Mesenchymal stem cell (in vitro differentiated cells and primary cell): Measurements from ENCODE around the gene OSTM1.
A peak's percentile ranks its signal among the peaks of the same experiment; 100 is the strongest.

Experiments
- DNase-seq: peaks from one replicate; pipeline ENCODE4 v3.0.0-alpha.2; 2013
- H2AFZ ChIP-seq: one replicate; pipeline ENCODE4 v1.6.1; 2013; ENCODE audit warnings: low read depth, mild to moderate bottlenecking, control low read depth, inconsistent platforms, low read length, moderate library complexity
- H2AK5ac ChIP-seq: 2 replicates; pipeline ENCODE4 v1.6.1; 2013; ENCODE audit warnings: low read length, moderate library complexity, mild to moderate bottlenecking, inconsistent platforms; ENCODE audit not compliant: severe bottlenecking
- H2BK120ac ChIP-seq: one replicate; pipeline ENCODE4 v1.6.1; 2013; ENCODE audit warnings: low read depth, mild to moderate bottlenecking, inconsistent platforms, low read length, moderate library complexity
- H2BK12ac ChIP-seq, 2 experiments: one replicate each; pipeline ENCODE4 v1.6.1; 2013; ENCODE audit warnings: inconsistent platforms in 2 of 2, low read length in 2 of 2, mild to moderate bottlenecking in 2 of 2, moderate library complexity in 2 of 2, control low read depth in 1 of 2
- H2BK15ac ChIP-seq: one replicate; pipeline ENCODE4 v1.6.1; 2013; ENCODE audit warnings: mild to moderate bottlenecking, low read depth, inconsistent platforms; ENCODE audit not compliant: poor library complexity, severe bottlenecking
- H2BK5ac ChIP-seq: 2 replicates; pipeline ENCODE4 v1.6.1; 2013; ENCODE audit warnings: low read depth, mild to moderate bottlenecking, low read length, control low read depth, inconsistent platforms; ENCODE audit not compliant: poor library complexity, severe bottlenecking
- H3K14ac ChIP-seq, 2 experiments: one replicate each; pipeline ENCODE4 v1.6.1; 2013; ENCODE audit warnings: inconsistent platforms in 2 of 2, low read length in 2 of 2, control low read depth in 1 of 2, mild to moderate bottlenecking in 1 of 2, moderate library complexity in 1 of 2
- H3K18ac ChIP-seq, 2 experiments: one replicate each; pipeline ENCODE4 v1.6.1; 2013; ENCODE audit warnings: inconsistent platforms in 2 of 2, low read length in 2 of 2, control low read depth in 1 of 2, low read depth in 1 of 2, mild to moderate bottlenecking in 1 of 2
- H3K23ac ChIP-seq, 2 experiments: one replicate each; pipeline ENCODE4 v1.6.1; 2013; ENCODE audit warnings: inconsistent platforms in 2 of 2, low read length in 2 of 2, mild to moderate bottlenecking in 2 of 2, moderate library complexity in 2 of 2, control low read depth in 1 of 2
- H3K27ac ChIP-seq: 2 replicates; pipeline ENCODE4 v1.5.1; 2013; ENCODE audit warnings: mild to moderate bottlenecking, moderate library complexity, low read length, control low read depth, inconsistent platforms; ENCODE audit not compliant: poor library complexity, severe bottlenecking
- H3K27me3 ChIP-seq, 2 experiments: 2 replicates each; pipeline versions ENCODE4 v1.6.1 to v1.7.0; 2013; ENCODE audit warnings: low read length in 2 of 2, mild to moderate bottlenecking in 2 of 2, moderate library complexity in 2 of 2, control low read depth in 1 of 2, inconsistent platforms in 1 of 2; ENCODE audit not compliant: control insufficient read depth in 1 of 2, insufficient read depth in 1 of 2
- H3K36me3 ChIP-seq, 2 experiments: 2 replicates each; pipeline versions ENCODE4 v1.6.1 to v1.7.0; 2013; ENCODE audit warnings: low read length in 2 of 2, control low read depth in 1 of 2, inconsistent platforms in 1 of 2, low read depth in 1 of 2, mild to moderate bottlenecking in 1 of 2; ENCODE audit not compliant: insufficient read depth in 2 of 2, control insufficient read depth in 1 of 2
- H3K4ac ChIP-seq, 2 experiments: one replicate each; pipeline ENCODE4 v1.6.1; 2013; ENCODE audit warnings: inconsistent platforms in 2 of 2, low read length in 2 of 2, mild to moderate bottlenecking in 2 of 2, moderate library complexity in 2 of 2, control low read depth in 1 of 2, low read depth in 1 of 2
- H3K4me1 ChIP-seq: 2 replicates; pipeline ENCODE4 v1.6.1; 2013; ENCODE audit warnings: low read depth, low read length, control low read depth; ENCODE audit not compliant: control insufficient read depth, insufficient read depth
- H3K4me2 ChIP-seq: 2 replicates; pipeline ENCODE4 v1.6.1; 2013; ENCODE audit warnings: low read length, mild to moderate bottlenecking, inconsistent platforms; ENCODE audit not compliant: poor library complexity, severe bottlenecking
- H3K4me3 ChIP-seq, 2 experiments: 2 replicates each; pipeline versions ENCODE4 v1.5.1 to v1.7.0; 2013; ENCODE audit warnings: low read length in 2 of 2, mild to moderate bottlenecking in 2 of 2, control low read depth in 1 of 2, low read depth in 1 of 2; ENCODE audit not compliant: insufficient read depth in 1 of 2
- H3K79me1 ChIP-seq: replicated peaks from 2 replicates; pipeline ENCODE4 v1.6.1; 2013; ENCODE audit warnings: mild to moderate bottlenecking, control low read depth, low read length, inconsistent platforms; ENCODE audit not compliant: poor library complexity, severe bottlenecking
- H3K9ac ChIP-seq: 2 replicates; pipeline ENCODE4 v1.7.0; 2013; ENCODE audit warnings: mild to moderate bottlenecking, low read length, moderate library complexity
- H3K9me3 ChIP-seq: 2 replicates; pipeline ENCODE4 v1.7.0; 2013; ENCODE audit warnings: mild to moderate bottlenecking, low read length; ENCODE audit not compliant: control insufficient read depth
- H4K8ac ChIP-seq: one replicate; pipeline ENCODE4 v1.6.1; 2013; ENCODE audit warnings: inconsistent platforms, mild to moderate bottlenecking, low read length, moderate library complexity
- H4K91ac ChIP-seq: one replicate; pipeline ENCODE4 v1.6.1; 2013; ENCODE audit warnings: mild to moderate bottlenecking, low read length, inconsistent platforms
- WGBS: methylation state at CpG from one replicate; pipeline ENCODE4 v1.1.7; 2013; ENCODE audit warnings: mixed read lengths; 5-methylcytosine and 5-hydroxymethylcytosine counted together

The OSTM1 gene

DNA sequence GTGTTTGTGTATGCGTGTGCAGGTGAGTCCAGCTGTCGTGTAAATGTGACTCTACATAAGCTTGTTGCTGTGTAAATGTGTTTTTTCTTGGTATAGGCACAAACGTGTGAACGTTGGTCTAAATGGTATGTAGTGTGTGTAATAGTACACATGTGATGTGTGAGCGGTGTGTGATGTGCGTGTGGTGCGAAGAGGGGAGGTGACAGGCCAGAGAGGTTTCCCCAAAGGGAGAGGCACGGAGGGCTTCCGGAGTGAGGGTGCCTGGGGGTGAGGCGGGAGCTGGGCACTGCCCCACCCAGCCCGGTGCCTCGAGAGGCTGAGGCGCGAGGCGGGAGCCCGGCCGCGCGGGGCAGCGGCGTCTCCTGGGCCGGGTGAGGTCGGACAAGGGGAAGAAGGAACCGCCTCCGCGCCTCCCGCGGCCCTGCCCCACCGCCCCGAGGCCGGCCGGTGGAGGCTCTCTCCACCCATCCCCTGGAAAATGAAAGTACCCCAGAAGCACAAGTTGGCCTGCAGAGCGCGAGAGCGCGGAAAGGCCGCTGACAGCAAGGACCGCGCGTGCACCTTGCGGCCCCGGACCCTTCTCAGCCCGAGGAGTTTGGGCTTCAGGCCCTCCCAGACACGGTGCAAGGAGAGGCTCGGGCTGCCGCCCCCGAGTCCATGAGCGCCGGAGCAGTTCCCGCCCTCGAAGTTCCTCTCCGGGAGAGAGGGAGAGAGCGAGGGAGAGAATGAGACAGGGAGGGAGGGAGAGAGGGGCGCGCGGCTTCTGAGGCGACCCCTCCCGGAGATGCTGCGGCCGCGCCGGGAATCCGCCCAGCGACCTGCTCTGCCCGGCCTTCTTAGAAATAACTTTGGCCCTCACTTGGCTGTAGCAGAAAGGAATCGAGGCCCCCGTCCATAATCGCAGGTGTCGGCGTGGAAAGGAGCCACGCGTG lies 43.2 kb upstream of the OSTM1 start:
- Histone ChIP-seq H3K9ac (no peak overlapping the region), H4K8ac (no peak overlapping the region), H2BK120ac (peak overlapping the region; percentile 13), H2BK5ac (no peak overlapping the region), H3K4me2 (peak overlapping the region; percentile 92), H3K4me3 (peak overlapping the region; percentile 60 to 81), H4K91ac (no peak overlapping the region), H3K9me3 (no peaks in the 10 kb centered on the region), H3K27me3 (peaks cover 85 to 94% of the 10 kb centered on the region in 2 experiments), H3K23ac (peak overlapping the region in 1 of 2 experiments; percentile 86), H3K18ac (no peak overlapping the region), H3K14ac (peak overlapping the region in 1 of 2 experiments; percentile 30), H3K36me3 (no peaks in the 10 kb centered on the region), H2AFZ (peak overlapping the region; percentile 31), H2BK12ac (no peak overlapping the region), H2BK15ac (no peak overlapping the region), H2AK5ac (no peak overlapping the region), H3K27ac (no peak overlapping the region), H3K4ac (no peak overlapping the region), H3K4me1 (peaks cover 40% of the 10 kb centered on the region), H3K79me1 (no peaks in the 10 kb centered on the region)
- DNase-seq = peak; percentile 57
- 2% methylated on average over 49 of the region's 72 CpGs for WGBS

DNA sequence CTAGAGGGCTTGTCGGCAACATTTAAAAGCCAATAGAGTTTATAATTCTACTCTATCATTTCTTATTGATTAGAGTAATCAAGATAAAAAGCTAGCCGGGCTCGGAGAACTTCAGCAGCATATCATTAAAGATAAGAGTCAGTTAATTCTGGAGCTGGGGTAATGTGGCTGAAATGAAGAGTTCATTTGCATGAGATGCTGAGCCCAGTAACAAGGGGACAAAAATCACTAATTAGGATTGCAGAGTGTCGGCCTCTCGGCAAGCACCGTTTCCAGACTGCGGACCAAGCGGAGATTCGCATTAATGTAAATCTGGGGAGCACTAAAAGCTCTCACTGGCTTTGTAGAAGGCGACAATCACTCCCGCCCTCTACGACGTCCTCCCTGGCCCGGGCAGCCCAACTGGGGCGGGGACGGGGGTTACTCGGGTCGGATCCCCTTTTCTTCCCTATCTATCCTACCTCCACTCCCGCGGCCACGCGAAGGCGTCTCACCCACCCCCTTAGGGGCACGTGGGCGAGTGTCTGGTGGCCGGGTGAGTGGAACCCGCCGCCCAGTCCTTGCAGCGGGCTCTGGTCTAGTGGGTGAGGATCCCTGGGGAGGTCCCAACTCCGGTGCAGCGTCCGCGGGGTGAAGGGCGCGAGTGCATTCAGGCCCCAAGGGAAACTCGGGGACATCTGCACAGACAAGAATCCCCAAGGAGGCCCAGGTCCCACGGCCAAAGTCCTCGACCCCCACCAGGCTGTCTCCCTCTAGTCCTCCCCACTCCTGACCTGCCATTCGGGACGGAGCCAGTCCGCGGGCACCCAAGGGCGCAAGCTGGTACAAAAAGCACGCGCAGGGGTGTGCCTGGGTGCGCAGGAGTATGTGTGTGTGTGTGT lies 42.2 kb upstream of the OSTM1 start:
- Histone ChIP-seq H2BK120ac (no peak overlapping the region), H3K23ac (peak overlapping the region in 1 of 2 experiments; percentile 86), H3K4me2 (no peak overlapping the region), H3K9ac (no peak overlapping the region), H4K8ac (no peak overlapping the region), H2AFZ (no peak overlapping the region), H2BK5ac (no peak overlapping the region), H3K4me3 (peak overlapping the region; percentile 12 to 81), H2BK12ac (no peak overlapping the region), H3K79me1 (no peaks in the 10 kb centered on the region), H2BK15ac (no peak overlapping the region), H3K4me1 (peaks cover 40% of the 10 kb centered on the region), H3K9me3 (no peaks in the 10 kb centered on the region), H3K18ac (no peak overlapping the region), H3K4ac (no peak overlapping the region), H3K14ac (peak overlapping the region in 1 of 2 experiments; percentile 30), H4K91ac (no peak overlapping the region), H2AK5ac (no peak overlapping the region), H3K27ac (no peak overlapping the region), H3K27me3 (peaks cover 86 to 93% of the 10 kb centered on the region in 2 experiments), H3K36me3 (no peaks in the 10 kb centered on the region)
- DNase-seq = no peak
- WGBS = 6% methylated on average over 41 of the region's 46 CpGs

DNA sequence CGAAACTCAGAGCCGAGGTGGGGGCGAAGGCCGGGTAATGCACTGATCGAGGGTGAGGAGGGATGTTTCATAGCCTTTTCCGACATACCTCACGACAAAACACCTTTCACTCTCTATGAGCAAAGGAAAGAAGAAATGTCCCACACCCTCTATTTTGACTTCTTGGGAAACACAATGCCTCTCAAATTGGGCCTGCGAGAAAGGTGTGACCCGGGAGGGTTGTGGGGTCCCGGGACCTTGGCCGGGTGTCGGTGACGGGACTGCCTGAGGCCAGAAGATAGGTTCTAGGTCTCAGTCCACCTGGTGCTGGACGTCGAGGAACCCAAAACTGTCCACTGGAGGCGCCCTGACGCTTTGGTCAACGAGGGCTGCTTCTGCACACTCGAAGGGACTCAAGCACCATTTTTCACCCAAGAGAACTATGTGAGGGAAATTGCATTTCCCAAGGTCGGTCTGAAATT lies 41.1 kb upstream of the OSTM1 start:
- peaks cover 40% of the 10 kb centered on the region for H3K4me1 ChIP-seq
- no peak overlapping the region for H2BK12ac ChIP-seq

More for the DNA sequence above, 41.1 kb upstream of the OSTM1 start:
- Histone ChIP-seq H2BK15ac (no peak overlapping the region), H3K27ac (no peak overlapping the region), H3K9ac (no peak overlapping the region), H3K14ac (no peak overlapping the region), H2BK120ac (no peak overlapping the region), H4K91ac (no peak overlapping the region), H3K23ac (no peak overlapping the region), H3K4ac (no peak overlapping the region), H3K36me3 (no peaks in the 10 kb centered on the region), H3K4me3 (peak overlapping the region in 1 of 2 experiments; percentile 75), H2BK5ac (no peak overlapping the region), H3K79me1 (no peaks in the 10 kb centered on the region), H2AFZ (no peak overlapping the region), H3K9me3 (no peaks in the 10 kb centered on the region), H2AK5ac (no peak overlapping the region), H3K4me2 (peak overlapping the region; percentile 76), H3K27me3 (peaks cover 82 to 90% of the 10 kb centered on the region in 2 experiments), H3K18ac (no peak overlapping the region), H4K8ac (no peak overlapping the region)
- DNase-seq = peak; percentile 39
- WGBS = 5% methylated on average over 17 of the region's 20 CpGs
